HG03066 (cell line): Measurements from ENCODE around the gene OLFM2.
"Not testable (repeated sequence)": the region's sequence is repeated elsewhere in the genome, so short reads cannot be mapped to it uniquely, and the experiment has no call there.

ENCODE experiments used
- ATAC-seq: cut with Tn5 transposase; IDR thresholded peaks from one replicate; pipeline ENCODE4 v1.9.1; 2021; ENCODE audit warnings: low read depth; ENCODE audit not compliant: unreplicated experiment

OLFM2 gene

DNA sequence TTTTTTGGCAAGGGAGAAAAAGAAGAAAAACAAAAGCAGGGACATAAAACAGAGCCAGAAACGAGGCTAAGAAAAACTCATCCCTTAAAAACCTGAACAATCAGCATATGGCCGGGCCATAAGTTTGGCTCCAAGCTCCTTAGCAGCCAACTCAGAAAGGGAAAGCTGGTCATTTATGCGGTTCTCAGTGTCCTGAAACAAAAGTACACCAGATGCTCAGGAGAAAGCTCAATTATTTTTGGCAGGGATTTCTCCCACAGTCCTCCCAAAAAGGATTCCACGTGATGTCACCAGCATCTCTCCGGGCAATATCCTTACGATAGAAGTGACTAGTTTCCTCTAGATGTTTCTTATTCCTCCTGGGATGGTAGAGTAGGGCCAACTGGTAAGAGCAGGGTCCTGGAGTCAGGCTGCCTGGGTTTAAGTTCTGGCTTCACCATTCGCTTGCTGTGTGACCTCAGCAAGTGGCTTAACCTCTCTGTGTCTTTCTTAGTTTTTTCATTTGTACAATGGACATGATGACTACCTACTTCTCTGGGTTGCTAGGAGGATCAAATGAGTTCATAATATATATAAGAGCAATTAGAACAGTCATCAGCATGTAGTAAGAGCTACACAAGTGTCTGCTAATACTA is 67.2 kb downstream of the OLFM2 start:
- ATAC-seq: no peak

DNA sequence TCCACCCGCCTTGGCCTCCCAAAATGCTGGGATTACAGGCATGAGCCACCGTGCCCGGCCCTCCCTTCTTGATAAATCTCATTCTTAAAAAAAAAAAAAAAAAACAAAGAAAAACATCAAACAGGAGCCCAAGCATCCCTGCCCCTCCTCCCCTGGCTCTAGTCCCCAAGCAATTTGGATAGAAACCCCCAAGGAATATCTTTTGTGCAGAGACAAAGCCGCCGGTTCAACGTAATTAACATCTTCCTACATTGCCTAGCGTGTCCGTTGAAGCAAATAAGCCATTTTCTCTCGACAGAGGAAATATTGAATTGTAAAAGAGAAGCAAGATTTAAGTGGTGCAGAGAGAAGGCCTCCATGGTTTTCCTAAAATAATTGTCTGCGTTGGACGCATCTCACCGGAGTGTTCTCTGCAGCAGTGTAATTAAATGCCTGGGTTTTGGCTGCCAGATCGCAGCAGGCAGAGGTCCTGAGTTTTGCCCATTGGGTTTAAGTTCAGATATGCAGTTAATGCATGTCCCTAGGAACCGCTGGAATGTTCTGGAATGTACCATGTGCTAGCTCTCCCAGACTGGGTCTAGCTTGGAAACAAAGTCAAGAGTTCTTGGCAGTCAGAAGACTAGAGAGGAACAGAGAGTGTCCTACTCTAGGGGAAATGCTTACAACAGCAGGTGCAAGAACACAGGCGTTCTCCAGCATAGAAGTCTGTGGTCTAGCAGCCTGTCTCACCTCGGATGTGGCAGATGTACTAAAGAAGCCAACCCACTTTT is 70.4 kb downstream of the OLFM2 start:
- ATAC-seq: no peak

DNA sequence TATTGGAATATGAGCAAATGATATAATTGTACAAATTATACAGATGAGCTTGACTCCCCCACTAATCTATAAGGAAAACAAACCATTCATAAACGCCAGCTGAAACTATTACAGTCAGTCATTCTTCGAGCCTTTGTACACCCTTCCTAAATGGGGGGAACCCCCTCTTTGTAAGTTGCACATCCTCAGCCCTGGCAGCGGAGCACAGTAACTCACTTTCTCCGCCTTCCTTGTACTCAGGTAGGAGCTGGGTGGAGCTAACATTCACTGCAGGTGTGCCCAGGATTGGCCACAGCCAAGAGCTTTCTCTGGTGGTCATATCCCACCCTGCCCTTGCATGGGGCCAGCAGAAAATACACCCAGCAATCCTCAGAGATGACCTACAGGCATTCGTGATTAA is 72.6 kb downstream of the OLFM2 start:
- no peak for ATAC-seq

DNA sequence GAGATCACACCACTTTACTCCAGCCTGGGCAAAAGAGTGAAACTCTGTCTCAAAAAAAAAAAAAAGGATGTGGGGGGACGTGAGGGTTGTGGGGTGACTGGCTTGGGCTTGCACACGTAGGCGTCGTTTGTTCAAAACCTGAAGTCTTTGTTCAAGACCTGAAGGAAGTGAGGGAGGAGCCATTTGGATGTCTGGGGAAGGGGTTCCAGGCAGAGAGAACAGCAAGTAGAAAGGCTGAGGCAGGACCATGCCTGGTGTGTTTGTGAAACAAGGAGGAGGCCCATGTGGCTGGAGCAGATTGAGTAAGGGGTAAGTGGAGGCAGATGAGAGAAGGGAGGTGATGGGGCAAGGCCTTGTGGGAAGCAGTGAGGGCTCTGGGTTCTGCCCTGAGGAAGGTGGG is 73.4 kb downstream of the OLFM2 start:
- ATAC-seq: no peak

DNA sequence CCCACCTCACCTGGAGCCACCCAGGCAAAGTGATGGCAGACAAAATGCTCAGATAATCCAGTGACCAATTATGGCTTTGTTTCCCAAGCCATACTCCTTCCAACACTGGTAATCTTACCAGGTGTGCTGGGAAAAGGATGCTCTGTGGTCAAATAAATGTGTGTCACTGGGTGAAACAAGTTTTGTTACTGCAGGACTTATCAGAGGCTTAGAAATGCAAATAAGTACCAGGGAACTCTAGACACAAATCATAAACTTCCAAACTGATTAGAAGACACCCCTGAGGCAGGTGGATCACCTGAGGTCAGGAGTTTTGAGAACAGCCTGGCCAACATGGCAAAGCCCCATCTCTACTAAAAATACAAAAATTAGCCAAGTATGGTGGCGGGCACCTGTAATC is 74.8 kb downstream of the OLFM2 start:
- no peak for ATAC-seq

DNA sequence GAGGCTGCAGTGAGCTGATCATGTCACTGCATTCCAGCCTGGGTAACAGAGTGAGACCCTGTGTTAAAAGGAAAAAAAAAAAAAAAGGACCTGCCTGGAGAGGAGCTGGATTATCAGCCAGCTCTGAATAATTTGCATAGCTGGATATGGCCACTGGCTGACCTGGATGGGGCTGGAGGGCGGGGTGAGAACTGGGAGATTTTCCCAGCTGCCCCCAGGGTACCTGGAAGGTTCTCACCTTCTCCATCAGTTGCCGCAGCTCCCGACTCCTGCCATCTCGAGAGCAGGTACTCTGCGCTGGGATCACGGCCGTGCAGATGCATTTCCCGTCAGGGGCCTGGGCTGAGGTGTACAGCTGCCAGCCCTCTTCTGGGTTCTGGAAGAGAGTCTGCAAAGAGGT is 75.9 kb downstream of the OLFM2 start:
- no peak for ATAC-seq

DNA sequence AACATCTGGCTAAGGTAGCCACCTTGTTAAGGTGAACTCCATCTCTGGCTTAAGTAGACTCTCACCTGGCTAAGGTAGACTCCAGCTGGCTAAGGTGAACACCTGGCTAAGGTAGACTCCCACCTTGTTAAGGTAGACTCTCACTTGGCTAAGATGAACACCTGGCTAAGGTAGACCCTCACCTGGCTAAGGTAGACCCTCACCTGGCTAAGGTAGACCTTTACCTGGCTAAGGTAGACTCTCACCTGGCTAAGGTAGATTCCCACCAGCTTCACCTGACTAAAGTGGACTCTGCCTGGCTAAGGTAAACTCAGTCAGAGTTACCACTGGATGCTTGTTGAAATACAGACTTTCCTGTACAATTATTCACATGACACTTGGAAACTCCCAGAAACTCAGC is 77.5 kb downstream of the OLFM2 start:
- ATAC-seq: no peak

DNA sequence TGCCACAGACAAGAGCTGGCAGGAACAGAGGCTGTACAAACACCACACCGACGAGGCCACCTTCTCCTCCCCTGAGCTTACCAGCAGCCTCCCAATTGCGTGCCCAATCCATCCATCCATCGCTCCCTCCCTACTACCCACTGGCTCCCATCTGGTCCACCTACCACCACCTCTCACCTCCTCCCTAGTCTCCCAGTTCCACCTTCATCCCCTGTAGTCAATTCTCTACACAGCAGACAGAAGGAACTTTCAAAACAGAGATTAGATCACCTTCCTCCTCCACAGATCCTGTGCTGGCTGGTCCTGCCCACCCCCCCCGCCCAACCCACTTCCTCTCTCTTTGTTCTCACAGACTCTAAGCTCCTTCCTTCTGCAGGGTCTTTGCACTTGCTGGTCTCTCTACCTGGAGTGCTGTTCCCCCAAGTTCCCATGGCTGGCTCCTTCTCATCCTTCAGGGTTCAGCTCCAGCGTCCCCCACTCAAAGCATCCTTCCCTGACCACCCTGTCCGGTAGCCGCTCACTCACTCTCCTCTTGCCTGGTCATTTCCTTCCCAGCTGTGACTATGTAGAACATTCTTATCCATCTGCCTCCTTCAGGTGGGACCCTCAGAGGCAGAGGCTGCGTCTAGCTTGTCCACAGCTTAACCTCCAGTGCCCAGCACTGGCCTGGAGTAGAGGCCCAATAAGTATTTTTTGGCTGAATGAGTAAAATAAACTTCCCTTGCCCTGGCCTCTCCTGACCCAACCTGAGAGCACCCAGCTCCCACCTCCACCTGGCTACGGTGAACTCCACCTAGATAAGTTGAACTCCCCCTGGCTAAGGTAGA is 78.2 kb downstream of the OLFM2 start:
- no peak for ATAC-seq

DNA sequence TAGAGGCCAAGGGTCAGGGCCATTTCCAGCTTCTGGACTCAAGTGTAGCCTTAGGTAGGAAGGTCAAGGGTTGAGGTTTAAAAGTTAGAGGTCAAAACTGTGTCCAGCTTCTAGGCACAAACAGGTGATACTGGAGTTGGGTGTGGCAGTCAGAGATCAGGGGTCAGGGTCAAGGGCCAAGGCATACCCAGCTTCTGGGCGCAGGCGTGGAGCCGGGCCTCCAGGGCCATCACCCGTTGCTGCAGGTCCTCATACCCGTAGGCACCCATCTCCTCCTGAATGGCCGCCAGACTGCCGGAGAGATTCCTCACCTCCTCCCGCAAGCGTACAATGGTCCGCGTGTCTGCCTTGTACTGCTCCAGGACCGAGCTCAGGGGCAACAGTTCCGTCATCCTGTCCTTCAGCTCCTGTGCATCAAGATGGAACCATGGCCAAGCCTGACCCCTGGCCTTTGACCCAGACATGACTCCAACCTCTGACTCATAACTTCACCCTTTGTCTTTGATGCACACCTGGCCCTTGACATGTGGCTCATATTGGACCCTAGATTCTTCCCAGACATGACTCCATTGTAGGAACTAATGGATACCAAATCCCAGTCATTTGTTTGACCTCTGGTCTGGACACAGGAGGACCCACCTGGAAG is 79.1 kb downstream of the OLFM2 start:
- ATAC-seq: no peak

DNA sequence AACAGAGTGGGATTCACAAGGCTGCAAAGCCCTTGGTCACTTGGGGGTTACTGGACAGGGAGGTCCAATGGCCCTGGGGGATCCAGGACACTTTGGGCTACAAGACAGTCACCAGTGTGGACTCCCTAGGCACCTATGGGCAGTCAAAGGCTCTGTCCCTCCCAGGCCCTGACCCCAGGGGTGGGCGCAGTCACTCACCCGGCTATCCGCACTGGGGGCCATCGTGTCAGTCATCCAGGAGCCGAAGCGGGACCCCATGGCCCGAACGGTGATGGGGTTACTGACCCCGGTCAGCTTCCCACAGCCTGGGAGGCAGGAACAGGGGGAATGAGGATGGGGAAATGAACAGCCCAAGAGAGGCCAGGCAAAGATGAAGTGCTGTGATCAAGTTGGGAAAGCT is 79.7 kb downstream of the OLFM2 start:
- no peak for ATAC-seq

DNA sequence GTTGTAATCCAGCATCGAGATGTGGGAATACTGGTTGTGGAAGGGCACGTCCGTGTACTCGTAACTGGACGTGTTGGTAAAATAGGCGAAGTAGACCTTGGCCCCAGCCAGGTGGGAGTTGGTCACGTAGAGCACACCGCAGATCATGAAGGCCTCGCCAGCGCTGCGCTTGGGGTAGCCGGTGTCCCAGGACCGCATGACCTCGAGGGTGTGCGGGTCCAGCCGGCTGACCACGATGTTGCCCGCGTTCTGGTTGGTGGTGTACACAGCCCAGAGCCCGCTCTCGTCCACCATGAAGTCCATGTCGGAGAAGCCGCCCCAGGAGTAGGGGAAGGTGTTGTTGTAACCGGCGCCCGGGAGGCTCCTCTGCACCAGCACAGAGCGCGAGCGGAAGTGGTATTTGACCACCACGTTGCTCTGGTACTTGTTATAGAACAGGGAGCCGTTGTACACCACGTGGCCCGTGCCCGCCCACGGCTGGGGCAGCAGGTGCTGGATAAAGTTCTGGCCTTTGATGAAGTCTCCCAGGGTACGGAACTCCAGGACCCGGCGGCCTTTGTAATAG is 82.0 kb downstream of the OLFM2 start:
- ATAC-seq: no peak

DNA sequence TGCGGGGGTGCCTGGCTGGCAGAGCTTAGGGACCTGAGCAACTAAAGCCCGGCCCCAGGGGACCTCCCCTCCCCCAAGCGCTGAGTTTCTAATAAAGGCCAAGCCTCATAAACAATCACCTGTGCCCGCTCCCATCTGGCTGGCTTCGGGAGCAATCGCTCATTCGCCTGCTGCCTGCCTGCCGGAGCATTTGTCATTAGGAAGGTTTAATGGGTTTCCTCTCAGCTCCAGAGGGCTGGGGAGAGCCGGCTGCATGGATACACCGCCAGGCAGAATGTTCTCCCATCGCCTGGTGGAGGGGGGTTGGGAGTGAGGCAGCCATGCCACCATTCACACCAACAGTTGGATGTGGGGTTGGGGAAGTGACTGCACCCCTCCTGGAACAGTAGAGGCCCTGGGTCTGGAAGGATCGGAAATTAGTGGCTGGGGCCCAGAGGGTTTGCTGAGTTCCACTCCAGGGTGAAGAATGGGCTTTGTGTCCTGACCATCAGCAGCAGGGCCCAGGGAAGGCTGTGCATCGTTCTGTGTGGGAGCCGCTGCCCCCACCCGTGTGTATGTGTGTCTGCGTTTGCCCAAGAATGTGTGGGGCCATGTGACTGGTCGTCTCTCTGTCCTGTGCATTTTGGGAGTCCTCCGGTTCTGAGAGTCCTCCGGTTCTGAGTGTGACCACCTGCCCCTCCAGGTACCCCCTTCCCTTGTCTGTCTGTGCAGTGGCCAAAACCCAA is 85.9 kb downstream of the OLFM2 start:
- ATAC-seq: no peak

DNA sequence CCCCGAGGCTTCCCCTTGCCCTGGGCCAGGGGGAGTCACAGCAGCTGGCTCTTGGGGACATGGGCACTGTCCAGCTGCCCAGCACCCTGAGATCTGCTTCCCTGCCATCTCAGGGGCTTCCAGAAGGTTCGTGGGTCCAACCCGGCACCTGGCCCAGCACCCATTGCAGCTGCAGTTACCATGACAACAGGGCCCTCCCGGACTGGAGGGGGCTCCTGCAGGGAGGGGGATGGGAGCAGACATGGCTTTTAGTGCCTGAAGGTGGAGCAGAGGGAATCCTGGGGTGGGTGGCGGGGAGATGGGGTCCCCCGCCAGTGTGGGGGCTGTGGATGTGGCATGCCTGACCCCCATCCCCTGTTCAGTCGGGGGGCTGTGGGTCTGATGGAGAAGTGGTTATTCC is 86.5 kb downstream of the OLFM2 start:
- ATAC-seq: no peak

DNA sequence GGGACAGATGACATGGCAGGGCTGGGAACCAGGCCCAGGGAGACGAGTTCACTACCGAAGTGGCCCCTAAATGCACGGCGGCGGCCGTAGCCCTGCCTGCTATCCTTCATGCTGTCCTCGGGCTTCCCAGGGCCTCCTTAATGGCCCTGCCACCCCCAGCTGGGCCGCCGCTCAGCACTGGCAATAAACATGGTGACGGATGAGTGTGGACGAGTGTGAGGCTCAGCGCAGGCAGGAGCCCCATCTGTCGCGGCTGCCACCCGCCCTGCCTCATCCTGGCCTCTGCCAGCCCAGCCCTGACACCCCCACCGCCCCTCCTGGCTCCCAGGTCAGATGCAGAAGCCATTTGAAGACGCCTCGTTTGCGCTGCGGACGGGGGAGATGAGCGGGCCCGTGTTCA is 87.6 kb downstream of the OLFM2 start:
- no peak for ATAC-seq

DNA sequence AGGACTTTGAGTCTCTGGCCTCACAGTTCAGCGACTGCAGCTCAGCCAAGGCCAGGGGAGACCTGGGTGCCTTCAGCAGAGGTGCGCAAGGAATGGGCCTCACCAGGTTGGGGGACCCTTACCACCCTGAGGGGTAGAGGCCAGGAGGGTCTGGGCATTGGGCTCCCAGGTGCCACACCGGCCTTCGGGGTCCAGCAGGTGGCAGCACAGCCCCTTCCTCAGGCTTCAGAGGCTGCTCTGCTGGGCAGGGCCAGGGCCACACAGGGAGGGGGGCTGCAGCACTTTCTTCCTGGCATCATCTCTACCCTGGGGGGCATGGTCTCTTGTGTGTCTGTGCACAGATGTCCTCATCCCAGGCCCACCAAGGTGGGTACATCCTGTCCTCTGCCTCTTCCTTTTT is 88.3 kb downstream of the OLFM2 start:
- no peak for ATAC-seq

DNA sequence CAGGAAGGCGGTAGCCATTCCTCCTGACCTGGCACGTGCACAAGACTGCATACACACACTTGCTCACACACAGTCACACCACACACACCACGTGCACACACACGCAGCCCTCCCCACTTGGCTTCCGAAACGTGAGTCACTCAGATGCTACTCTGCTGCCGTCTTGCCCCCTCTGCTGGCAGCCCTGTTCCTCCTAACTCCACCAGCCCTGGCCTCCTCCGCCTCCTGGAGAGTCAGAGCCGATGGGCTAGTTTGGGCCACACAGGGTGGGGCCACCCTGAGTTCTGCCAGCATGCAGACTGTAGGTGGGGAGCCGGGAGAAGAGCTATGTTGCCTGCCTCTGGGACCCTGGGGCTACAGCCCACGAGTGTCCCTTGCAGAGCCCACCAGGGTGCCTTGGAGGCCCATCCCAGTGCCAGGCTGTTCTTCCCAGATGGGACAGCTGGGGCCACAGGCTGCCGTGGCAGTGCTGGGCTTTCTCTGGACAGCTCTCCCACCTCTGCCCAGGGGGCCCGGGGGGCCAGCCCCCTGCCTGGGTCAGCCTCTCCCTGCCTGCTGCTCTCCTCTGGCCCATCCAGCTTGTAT is 89.1 kb downstream of the OLFM2 start:
- no peak for ATAC-seq

DNA sequence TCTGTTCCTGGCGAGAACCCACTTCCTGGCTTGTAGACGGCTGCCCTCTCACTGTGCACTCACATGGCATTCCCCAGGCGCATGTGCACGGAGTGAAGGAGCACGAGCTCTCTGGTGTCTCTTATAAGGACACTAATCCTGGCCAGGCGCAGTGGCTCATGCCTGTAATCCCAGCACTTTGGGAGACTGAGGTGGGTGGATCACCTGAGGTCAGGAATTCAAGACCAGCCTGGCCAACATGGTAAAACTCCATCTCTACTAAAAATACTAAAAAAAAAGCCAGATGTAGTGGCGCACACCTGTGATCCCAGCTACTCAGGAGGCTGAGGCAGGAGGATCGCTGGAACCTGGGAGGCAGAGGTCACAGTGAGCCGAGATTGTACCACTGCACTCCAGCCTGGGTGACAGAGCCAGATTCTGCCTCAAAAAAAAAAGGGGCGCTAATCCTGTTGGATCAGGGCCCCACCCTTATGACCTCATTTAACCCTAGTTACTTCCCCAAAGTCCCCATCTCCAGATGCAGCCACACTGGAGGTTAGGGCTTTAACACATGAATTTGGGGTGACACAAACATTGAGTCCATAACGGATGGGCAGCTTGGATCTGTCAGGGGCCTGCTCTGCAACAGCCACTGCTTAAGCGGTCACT is 92.6 kb downstream of the OLFM2 start:
- ATAC-seq: not testable (repeated sequence)

DNA sequence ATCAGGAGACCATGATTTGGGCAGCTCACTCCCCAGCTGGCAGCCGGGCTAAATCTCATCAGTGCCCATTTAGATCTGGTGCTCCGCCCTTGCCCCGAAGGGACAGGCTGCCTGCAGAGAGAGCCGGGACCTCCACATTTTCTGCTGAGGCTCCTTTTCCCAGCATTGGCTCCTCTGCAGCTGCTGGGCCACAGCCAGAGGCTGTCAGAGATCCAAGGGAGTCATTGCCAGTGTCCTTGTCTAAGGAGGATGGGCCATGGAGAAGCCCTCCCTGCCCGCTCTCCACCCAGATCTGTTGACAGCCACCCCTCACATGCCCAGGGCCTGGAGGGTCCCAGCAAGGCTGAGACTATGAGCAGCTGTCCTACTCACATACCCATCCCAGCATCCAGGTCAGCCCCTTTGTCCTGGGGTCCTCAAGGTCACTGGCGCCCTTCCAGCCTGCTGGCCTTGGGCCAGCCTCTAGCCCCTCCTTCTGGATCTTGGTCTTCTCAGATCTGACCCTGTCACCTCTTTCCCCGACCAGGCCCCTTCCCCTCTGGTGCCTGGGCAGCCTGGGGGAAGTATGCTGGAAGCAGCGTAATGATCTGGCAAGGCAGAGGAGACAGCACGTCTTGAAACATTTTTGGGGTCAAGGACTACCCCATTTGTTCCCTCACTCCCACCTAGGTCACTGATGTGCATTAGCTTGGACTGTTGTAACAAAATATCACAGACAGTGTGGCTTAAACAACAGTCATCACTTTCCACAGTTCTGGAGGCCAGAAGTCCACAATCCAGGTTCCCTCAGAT is 93.3 kb downstream of the OLFM2 start:
- ATAC-seq: no peak

DNA sequence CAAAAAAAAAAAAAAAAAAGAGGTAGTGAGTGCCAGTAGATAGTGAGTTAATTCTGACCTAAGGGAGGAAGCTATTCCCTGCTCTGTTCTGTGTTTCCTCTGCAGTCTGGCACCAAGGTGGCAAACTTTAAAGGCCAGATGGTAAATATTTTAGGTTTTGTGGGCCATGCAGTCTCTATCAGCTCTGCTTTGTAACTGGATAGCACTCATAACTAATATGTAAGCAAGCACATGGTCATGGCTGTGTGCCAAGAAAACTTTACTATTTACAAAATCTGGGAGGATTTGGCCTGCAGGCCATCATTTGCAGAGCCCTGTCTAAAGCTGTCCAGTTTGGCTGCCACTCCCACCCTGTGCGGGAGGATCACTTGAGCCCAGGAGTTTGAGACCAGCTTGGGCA is 96.9 kb downstream of the OLFM2 start:
- no peak for ATAC-seq
